Measurements from ENCODE around the gene SMG6. TPM values are rescaled to one million over a fixed set of nuclear protein-coding genes. Genes with fewer than 3 reads are reported as not detected.

SMG6 gene
- total and polyA plus RNA-seq, 2 donors (not counting 3 experiments of a cell fraction or from before 2014, with no cell fraction given): 40.1 to 42.2 TPM

GRCh38 chr17:2264067-2264860 is 39.3 kb downstream of the SMG6 start:
- no peak for TF ChIP-seq MAX (IDR thresholded peaks at IDR 0.05; ENCODE audit: insufficient read depth, insufficient read length)
- no peak for TF ChIP-seq POLR2A (IDR thresholded peaks at IDR 0.05; ENCODE audit: low read depth, low read length)
- no peak for TF ChIP-seq CTCF (IDR thresholded peaks at IDR 0.05; ENCODE audit: extremely low read depth in 1 of 2, insufficient read depth in 1 of 2, low read depth in 1 of 2, low read length in 2 of 2)
- no peak for TF ChIP-seq JUN (IDR thresholded peaks at IDR 0.05; ENCODE audit: borderline replicate concordance, insufficient read depth, insufficient read length, low read depth)
- TF ChIP-seq POLR2AphosphoS5 (IDR thresholded peaks at IDR 0.05; ENCODE audit: insufficient read depth, low read depth, low read length): no peak
- no peak for TF ChIP-seq GATA2 (IDR thresholded peaks at IDR 0.05; ENCODE audit: insufficient read depth, insufficient read length, low read depth, low read length)
- no peak for TF ChIP-seq MYC (IDR thresholded peaks at IDR 0.05; ENCODE audit: low read depth, low read length)
- TF ChIP-seq EZH2 (IDR thresholded peaks at IDR 0.05; ENCODE audit: borderline replicate concordance, low read depth, low read length, severe bottlenecking): no peak
- TF ChIP-seq FOS (IDR thresholded peaks at IDR 0.05; ENCODE audit: borderline replicate concordance, insufficient read depth, low read length): no peak
- Histone ChIP-seq H3K4me2 (ENCODE audit: insufficient read depth, low read length) (no peak overlapping the region), H3K79me2 (ENCODE audit: control insufficient read depth, insufficient read depth, low read length) (peaks cover 2% of the 10 kb centered on the region), H3K4me3 (replicated peaks in 1 of 3; ENCODE audit: insufficient read depth in 1 of 3, low read depth in 1 of 3, low read length in 3 of 3) (no peak overlapping the region), H3K36me3 (ENCODE audit: control insufficient read depth in 2 of 2, extremely low read depth in 1 of 2, insufficient read depth in 2 of 2, low read length in 2 of 2) (peaks cover 0 to 3% of the 10 kb centered on the region in 2 experiments), H3K27me3 (ENCODE audit: control insufficient read depth in 2 of 2, insufficient read depth in 2 of 2, low read length in 2 of 2) (no peaks in the 10 kb centered on the region), H3K9me1 (replicated peaks; ENCODE audit: control insufficient read depth, extremely low read depth, insufficient read depth, low read length) (no peaks in the 10 kb centered on the region), H3K9me3 (replicated peaks; ENCODE audit: control insufficient read depth, insufficient read depth, low read length) (no peaks in the 10 kb centered on the region), H4K20me1 (replicated peaks; ENCODE audit: control insufficient read depth, extremely low read depth, insufficient read depth, low read length) (no peaks in the 10 kb centered on the region), H3K27ac (ENCODE audit: insufficient read depth, low read depth, low read length) (no peak overlapping the region), H3K4me1 (ENCODE audit: control insufficient read depth, extremely low read depth, insufficient read depth, low read length) (no peaks in the 10 kb centered on the region), H2AFZ (ENCODE audit: low read depth, low read length) (no peak overlapping the region), H3K9ac (replicated peaks; ENCODE audit: extremely low read depth, insufficient read depth, low read length) (no peak overlapping the region)
- no peak for FAIRE-seq
- peak; percentile 70 for DNase-seq (ENCODE audit: low read depth, low spot score)
- ChIA-PET POLR2A (no interaction called here), CTCF (interaction anchor here (0.6 to 1.8 kb wide), 8 partner anchors 10 to 355 kb away, joined by 3 to 11 read pairs (median 4); partner anchors contain the start of gene HIC1)
- dilution Hi-C loops (cut with MboI; ENCODE audit: extremely low pct_ligation_motif_present, low sequenced_read_pairs): no loop called here
- no TSS peak for BruUV-seq (replicated peaks)
- intact Hi-C loops (cut with micrococcal nuclease): no loop called here
